Mesenchymal stem cell (in vitro differentiated cells and primary cell): ENCODE measurements around the gene RBFOX2.

ENCODE experiments used
- DNase-seq: peaks from one replicate; pipeline ENCODE4 v3.0.0-alpha.2; 2013
- H2AFZ ChIP-seq: one replicate; pipeline ENCODE4 v1.6.1; 2013; ENCODE audit warnings: low read depth, mild to moderate bottlenecking, control low read depth, inconsistent platforms, low read length, moderate library complexity
- H2AK5ac ChIP-seq: 2 replicates; pipeline ENCODE4 v1.6.1; 2013; ENCODE audit warnings: low read length, moderate library complexity, mild to moderate bottlenecking, inconsistent platforms; ENCODE audit not compliant: severe bottlenecking
- H2BK120ac ChIP-seq: one replicate; pipeline ENCODE4 v1.6.1; 2013; ENCODE audit warnings: low read depth, mild to moderate bottlenecking, inconsistent platforms, low read length, moderate library complexity
- H2BK12ac ChIP-seq, 2 experiments: one replicate each; pipeline ENCODE4 v1.6.1; 2013; ENCODE audit warnings: inconsistent platforms in 2 of 2, low read length in 2 of 2, mild to moderate bottlenecking in 2 of 2, moderate library complexity in 2 of 2, control low read depth in 1 of 2
- H2BK15ac ChIP-seq: one replicate; pipeline ENCODE4 v1.6.1; 2013; ENCODE audit warnings: mild to moderate bottlenecking, low read depth, inconsistent platforms; ENCODE audit not compliant: poor library complexity, severe bottlenecking
- H2BK5ac ChIP-seq: 2 replicates; pipeline ENCODE4 v1.6.1; 2013; ENCODE audit warnings: low read depth, mild to moderate bottlenecking, low read length, control low read depth, inconsistent platforms; ENCODE audit not compliant: poor library complexity, severe bottlenecking
- H3K14ac ChIP-seq, 2 experiments: one replicate each; pipeline ENCODE4 v1.6.1; 2013; ENCODE audit warnings: inconsistent platforms in 2 of 2, low read length in 2 of 2, control low read depth in 1 of 2, mild to moderate bottlenecking in 1 of 2, moderate library complexity in 1 of 2
- H3K18ac ChIP-seq, 2 experiments: one replicate each; pipeline ENCODE4 v1.6.1; 2013; ENCODE audit warnings: inconsistent platforms in 2 of 2, low read length in 2 of 2, control low read depth in 1 of 2, low read depth in 1 of 2, mild to moderate bottlenecking in 1 of 2
- H3K23ac ChIP-seq, 2 experiments: one replicate each; pipeline ENCODE4 v1.6.1; 2013; ENCODE audit warnings: inconsistent platforms in 2 of 2, low read length in 2 of 2, mild to moderate bottlenecking in 2 of 2, moderate library complexity in 2 of 2, control low read depth in 1 of 2
- H3K27ac ChIP-seq: 2 replicates; pipeline ENCODE4 v1.5.1; 2013; ENCODE audit warnings: mild to moderate bottlenecking, moderate library complexity, low read length, control low read depth, inconsistent platforms; ENCODE audit not compliant: poor library complexity, severe bottlenecking
- H3K27me3 ChIP-seq, 2 experiments: 2 replicates each; pipeline versions ENCODE4 v1.6.1 to v1.7.0; 2013; ENCODE audit warnings: low read length in 2 of 2, mild to moderate bottlenecking in 2 of 2, moderate library complexity in 2 of 2, control low read depth in 1 of 2, inconsistent platforms in 1 of 2; ENCODE audit not compliant: control insufficient read depth in 1 of 2, insufficient read depth in 1 of 2
- H3K36me3 ChIP-seq, 2 experiments: 2 replicates each; pipeline versions ENCODE4 v1.6.1 to v1.7.0; 2013; ENCODE audit warnings: low read length in 2 of 2, control low read depth in 1 of 2, inconsistent platforms in 1 of 2, low read depth in 1 of 2, mild to moderate bottlenecking in 1 of 2; ENCODE audit not compliant: insufficient read depth in 2 of 2, control insufficient read depth in 1 of 2
- H3K4ac ChIP-seq, 2 experiments: one replicate each; pipeline ENCODE4 v1.6.1; 2013; ENCODE audit warnings: inconsistent platforms in 2 of 2, low read length in 2 of 2, mild to moderate bottlenecking in 2 of 2, moderate library complexity in 2 of 2, control low read depth in 1 of 2, low read depth in 1 of 2
- H3K4me1 ChIP-seq: 2 replicates; pipeline ENCODE4 v1.6.1; 2013; ENCODE audit warnings: low read depth, low read length, control low read depth; ENCODE audit not compliant: control insufficient read depth, insufficient read depth
- H3K4me2 ChIP-seq: 2 replicates; pipeline ENCODE4 v1.6.1; 2013; ENCODE audit warnings: low read length, mild to moderate bottlenecking, inconsistent platforms; ENCODE audit not compliant: poor library complexity, severe bottlenecking
- H3K4me3 ChIP-seq, 2 experiments: 2 replicates each; pipeline versions ENCODE4 v1.5.1 to v1.7.0; 2013; ENCODE audit warnings: low read length in 2 of 2, mild to moderate bottlenecking in 2 of 2, control low read depth in 1 of 2, low read depth in 1 of 2; ENCODE audit not compliant: insufficient read depth in 1 of 2
- H3K79me1 ChIP-seq: replicated peaks from 2 replicates; pipeline ENCODE4 v1.6.1; 2013; ENCODE audit warnings: mild to moderate bottlenecking, control low read depth, low read length, inconsistent platforms; ENCODE audit not compliant: poor library complexity, severe bottlenecking
- H3K9ac ChIP-seq: 2 replicates; pipeline ENCODE4 v1.7.0; 2013; ENCODE audit warnings: mild to moderate bottlenecking, low read length, moderate library complexity
- H3K9me3 ChIP-seq: 2 replicates; pipeline ENCODE4 v1.7.0; 2013; ENCODE audit warnings: mild to moderate bottlenecking, low read length; ENCODE audit not compliant: control insufficient read depth
- H4K8ac ChIP-seq: one replicate; pipeline ENCODE4 v1.6.1; 2013; ENCODE audit warnings: inconsistent platforms, mild to moderate bottlenecking, low read length, moderate library complexity
- H4K91ac ChIP-seq: one replicate; pipeline ENCODE4 v1.6.1; 2013; ENCODE audit warnings: mild to moderate bottlenecking, low read length, inconsistent platforms
- WGBS: methylation state at CpG from one replicate; pipeline ENCODE4 v1.1.7; 2013; ENCODE audit warnings: mixed read lengths; 5-methylcytosine and 5-hydroxymethylcytosine counted together

The RBFOX2 gene

DNA sequence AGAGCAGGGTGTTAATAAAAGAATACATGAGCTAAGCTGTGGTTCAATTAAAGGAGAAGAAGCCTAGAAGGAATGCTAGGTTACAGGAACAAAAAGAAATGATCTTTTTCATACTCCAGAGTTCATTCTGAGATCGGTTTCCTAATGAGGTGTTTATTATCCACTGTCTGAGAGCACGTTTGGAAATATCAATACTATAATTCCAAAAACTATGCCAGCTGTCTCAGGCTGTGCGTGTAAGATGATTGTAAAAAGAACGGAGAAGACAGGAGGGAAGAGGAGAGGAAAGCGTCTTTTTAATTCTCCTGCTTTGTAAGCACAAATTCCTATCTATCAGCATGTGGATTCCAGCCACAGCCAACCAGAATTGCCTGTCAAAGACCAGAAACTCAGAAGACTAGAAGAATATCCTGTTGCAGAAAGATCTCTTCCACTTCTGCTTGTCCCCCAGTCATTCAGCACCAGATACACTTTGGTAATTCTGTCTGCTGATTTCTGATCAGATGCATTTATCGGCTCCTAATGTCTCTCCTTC is 285.2 kb downstream of the RBFOX2 start:
- Histone ChIP-seq H3K14ac (no peak overlapping the region), H3K4me3 (peak overlapping the region in 1 of 2 experiments; percentile 19), H3K4ac (no peak overlapping the region), H2AK5ac (peak overlapping the region; percentile 21), H3K23ac (no peak overlapping the region), H3K36me3 (peaks cover 13 to 69% of the 10 kb centered on the region in 2 experiments), H4K91ac (no peak overlapping the region), H3K4me1 (peaks cover 6% of the 10 kb centered on the region), H3K79me1 (peaks cover 22% of the 10 kb centered on the region), H3K9me3 (no peaks in the 10 kb centered on the region), H3K18ac (no peak overlapping the region), H2AFZ (no peak overlapping the region), H4K8ac (no peak overlapping the region), H2BK5ac (no peak overlapping the region), H2BK15ac (no peak overlapping the region), H2BK120ac (no peak overlapping the region), H3K9ac (peak overlapping the region; percentile 74), H3K27me3 (no peaks in the 10 kb centered on the region), H2BK12ac (no peak overlapping the region), H3K4me2 (no peak overlapping the region), H3K27ac (peak overlapping the region; percentile 87)
- no peak for DNase-seq
- WGBS = 89% methylated on average over 3 of the region's 6 CpGs

DNA sequence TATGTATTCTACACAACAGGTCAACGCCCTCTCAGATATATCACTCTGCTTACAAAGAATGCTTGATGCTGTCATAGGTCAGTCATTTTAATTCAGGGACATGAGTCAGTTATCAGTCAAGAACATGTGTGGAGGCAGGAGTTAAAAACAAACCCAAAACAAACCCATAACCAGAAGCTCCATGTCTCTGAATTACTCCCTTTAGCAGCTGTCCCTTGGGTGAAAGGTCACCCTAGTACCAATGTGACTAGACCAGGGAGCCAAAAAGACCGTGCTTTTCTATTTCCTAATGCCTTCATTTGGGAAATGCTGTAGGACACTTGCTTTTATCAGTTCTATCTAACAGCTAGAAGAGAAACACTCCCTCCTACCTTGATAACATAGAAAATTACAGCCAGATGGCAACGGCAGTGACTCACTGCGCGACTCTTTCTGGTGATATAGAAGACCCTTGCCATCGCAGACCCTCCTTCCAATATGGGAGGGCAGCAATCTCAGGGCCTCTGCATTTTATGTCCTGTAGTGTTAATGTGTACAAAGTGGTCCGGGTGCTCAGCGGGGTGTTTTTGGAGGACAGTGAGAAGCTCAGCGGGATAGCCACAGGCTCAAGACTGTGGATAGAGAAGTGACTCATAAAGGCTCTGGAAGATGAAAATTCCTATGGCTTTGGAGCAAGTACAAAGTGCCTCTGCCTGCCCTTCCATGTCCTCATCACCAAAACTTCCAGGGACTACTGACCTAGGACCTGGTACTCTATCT is 286.1 kb downstream of the RBFOX2 start:
- Histone ChIP-seq H4K8ac (no peak overlapping the region), H3K14ac (no peak overlapping the region), H2BK15ac (no peak overlapping the region), H3K4ac (peak overlapping the region in 1 of 2 experiments; percentile 41), H3K9ac (peak overlapping the region; percentile 74), H2BK5ac (no peak overlapping the region), H3K18ac (no peak overlapping the region), H3K4me1 (peaks cover 6% of the 10 kb centered on the region), H3K9me3 (no peaks in the 10 kb centered on the region), H2BK120ac (no peak overlapping the region), H3K27ac (peak overlapping the region; percentile 87), H3K4me2 (peak overlapping the region; percentile 24), H3K23ac (no peak overlapping the region), H3K4me3 (peak overlapping the region in 1 of 2 experiments; percentile 39), H3K27me3 (no peaks in the 10 kb centered on the region), H2AK5ac (peak overlapping the region; percentile 47), H3K36me3 (peaks cover 20 to 78% of the 10 kb centered on the region in 2 experiments), H3K79me1 (peaks cover 22% of the 10 kb centered on the region), H4K91ac (no peak overlapping the region), H2AFZ (no peak overlapping the region), H2BK12ac (no peak overlapping the region)
- WGBS = 64% methylated on average over 8 of the region's 9 CpGs
- peak; percentile 80 for DNase-seq

DNA sequence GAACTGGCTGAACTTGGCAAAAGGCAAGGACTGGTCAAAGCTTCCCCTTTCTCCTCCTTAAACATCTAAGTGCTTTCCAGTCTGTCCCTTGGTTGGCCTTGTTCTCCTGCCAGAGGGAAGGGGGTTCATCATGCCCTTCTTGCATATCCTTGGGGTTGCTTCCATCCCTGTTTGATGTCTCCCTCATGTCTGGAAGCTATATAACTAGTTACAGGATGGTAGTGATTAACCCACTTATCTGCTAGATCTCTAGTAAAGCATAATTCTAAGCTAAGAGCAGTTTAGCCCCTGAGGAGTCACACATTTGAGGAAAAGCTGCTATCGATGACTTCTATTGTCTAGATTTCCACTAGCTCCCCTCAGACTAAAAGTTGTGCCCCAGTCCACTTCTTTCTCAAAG is 288.0 kb downstream of the RBFOX2 start:
- H2BK120ac ChIP-seq = no peak overlapping the region
- no peak overlapping the region for H3K23ac ChIP-seq
- no peak overlapping the region for H3K18ac ChIP-seq
- no peak overlapping the region for H2BK15ac ChIP-seq
- H3K4me2 ChIP-seq = no peak overlapping the region
- WGBS = 100% methylated on average over 1 of the region's 1 CpG
- peaks cover 6% of the 10 kb centered on the region for H3K4me1 ChIP-seq
- H4K8ac ChIP-seq = no peak overlapping the region
- H2AK5ac ChIP-seq = no peak overlapping the region
- no peak overlapping the region for H3K14ac ChIP-seq
- DNase-seq = no peak
- H3K27me3 ChIP-seq = no peaks in the 10 kb centered on the region
- no peak overlapping the region for H2BK12ac ChIP-seq
- peaks cover 14% of the 10 kb centered on the region for H3K79me1 ChIP-seq
- H4K91ac ChIP-seq = no peak overlapping the region
- H3K27ac ChIP-seq = no peak overlapping the region
- no peak overlapping the region for H3K9ac ChIP-seq
- H3K9me3 ChIP-seq = no peaks in the 10 kb centered on the region
- H2BK5ac ChIP-seq = no peak overlapping the region
- H3K4me3 ChIP-seq = no peak overlapping the region
- H2AFZ ChIP-seq = no peak overlapping the region
- H3K4ac ChIP-seq = no peak overlapping the region
- peaks cover 25 to 79% of the 10 kb centered on the region in 2 experiments for H3K36me3 ChIP-seq

DNA sequence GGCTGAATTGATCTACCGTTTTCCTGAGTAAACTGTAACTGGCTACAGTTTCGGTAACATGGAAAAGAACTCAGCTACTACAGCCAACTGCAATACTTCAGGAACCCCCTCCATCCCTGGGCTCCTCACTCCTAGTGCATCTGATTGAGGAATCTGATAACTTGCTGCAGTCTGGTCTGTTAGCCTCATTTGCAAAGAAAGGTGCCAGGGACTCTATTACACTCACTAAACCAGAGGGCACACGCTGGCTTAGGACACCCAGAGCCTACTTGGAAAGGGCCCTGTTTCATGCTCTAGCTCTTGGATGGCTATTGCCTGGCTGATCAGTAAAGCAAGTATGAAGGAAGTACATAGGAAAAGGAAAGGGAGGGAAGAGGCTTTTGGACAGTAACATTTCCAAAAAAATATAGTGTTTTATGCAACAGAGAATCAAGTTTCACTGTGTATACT is 288.7 kb downstream of the RBFOX2 start:
- Histone ChIP-seq H3K23ac (no peak overlapping the region), H3K4me2 (no peak overlapping the region), H3K36me3 (peaks cover 23 to 76% of the 10 kb centered on the region in 2 experiments), H4K8ac (no peak overlapping the region), H3K4ac (no peak overlapping the region), H3K79me1 (peaks cover 10% of the 10 kb centered on the region), H3K14ac (no peak overlapping the region), H2BK120ac (no peak overlapping the region), H3K18ac (no peak overlapping the region), H3K4me1 (peaks cover 6% of the 10 kb centered on the region), H3K4me3 (no peak overlapping the region), H2BK15ac (no peak overlapping the region), H4K91ac (no peak overlapping the region), H2BK12ac (no peak overlapping the region), H2AFZ (no peak overlapping the region), H3K9ac (peak overlapping the region; percentile 11), H3K9me3 (no peaks in the 10 kb centered on the region), H3K27me3 (no peaks in the 10 kb centered on the region), H3K27ac (no peak overlapping the region), H2AK5ac (no peak overlapping the region), H2BK5ac (no peak overlapping the region)
- 95% methylated on average over 3 of the region's 3 CpGs for WGBS
- no peak for DNase-seq
